Keratinocyte (primary cell): ENCODE measurements around the gene MNDA.
"Not testable (repeated sequence)": the region's sequence is repeated elsewhere in the genome, so short reads cannot be mapped to it uniquely, and the experiment has no call there.

Source experiments
- EZH2 ChIP-seq: IDR thresholded peaks from one replicate; pipeline ENCODE4 v1.6.1; 2012; ENCODE audit warnings: inconsistent platforms, mild to moderate bottlenecking, low read length, moderate library complexity
- TF ChIP-seq, protein P1 (sequence below), 3 experiments: IDR thresholded peaks in 1 of 3; conservative IDR thresholded peaks in 1 of 3; optimal IDR thresholded peaks in 1 of 3; 2 replicates in 2 of 3; 3 replicates in 1 of 3; pipeline versions ENCODE3 to v1.5.1; 2011; ENCODE audit warnings: low read length in 3 of 3, mild to moderate bottlenecking in 3 of 3, moderate library complexity in 2 of 3, control low read depth in 1 of 3, inconsistent platforms in 1 of 3; ENCODE audit not compliant: insufficient read depth in 2 of 3; ENCODE audit errors: extremely low read depth in 1 of 3

GRCh38 chr1:158870438-158870837, 39.3 kb downstream of the MNDA start:
- TF ChIP-seq, protein P1, sequence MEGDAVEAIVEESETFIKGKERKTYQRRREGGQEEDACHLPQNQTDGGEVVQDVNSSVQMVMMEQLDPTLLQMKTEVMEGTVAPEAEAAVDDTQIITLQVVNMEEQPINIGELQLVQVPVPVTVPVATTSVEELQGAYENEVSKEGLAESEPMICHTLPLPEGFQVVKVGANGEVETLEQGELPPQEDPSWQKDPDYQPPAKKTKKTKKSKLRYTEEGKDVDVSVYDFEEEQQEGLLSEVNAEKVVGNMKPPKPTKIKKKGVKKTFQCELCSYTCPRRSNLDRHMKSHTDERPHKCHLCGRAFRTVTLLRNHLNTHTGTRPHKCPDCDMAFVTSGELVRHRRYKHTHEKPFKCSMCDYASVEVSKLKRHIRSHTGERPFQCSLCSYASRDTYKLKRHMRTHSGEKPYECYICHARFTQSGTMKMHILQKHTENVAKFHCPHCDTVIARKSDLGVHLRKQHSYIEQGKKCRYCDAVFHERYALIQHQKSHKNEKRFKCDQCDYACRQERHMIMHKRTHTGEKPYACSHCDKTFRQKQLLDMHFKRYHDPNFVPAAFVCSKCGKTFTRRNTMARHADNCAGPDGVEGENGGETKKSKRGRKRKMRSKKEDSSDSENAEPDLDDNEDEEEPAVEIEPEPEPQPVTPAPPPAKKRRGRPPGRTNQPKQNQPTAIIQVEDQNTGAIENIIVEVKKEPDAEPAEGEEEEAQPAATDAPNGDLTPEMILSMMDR (optimal IDR thresholded peaks at IDR 0.05 in 1 of 3, IDR thresholded peaks at IDR 0.05 in 1 of 3, conservative IDR thresholded peaks at IDR 0.05 in 1 of 3; ENCODE audit: extremely low read depth in 1 of 3, insufficient read depth in 2 of 3, low read length in 3 of 3) = not testable (repeated sequence)
- not testable (repeated sequence) for TF ChIP-seq EZH2
